SK-N-MC (cell line): ENCODE measurements around the gene SLC2A8.

Experiments
- EZH2 ChIP-seq: fragments of 200-600 bp; sonication (generic); IDR thresholded peaks from one replicate; pipeline ENCODE4 v1.6.1; 2017; ENCODE audit warnings: antibody characterized with exemption
- POLR2AphosphoS5 ChIP-seq: IDR thresholded peaks from 2 replicates; pipeline ENCODE4 v1.6.1; 2012; ENCODE audit warnings: mild to moderate bottlenecking, low read depth, low read length, borderline replicate concordance

DNA sequence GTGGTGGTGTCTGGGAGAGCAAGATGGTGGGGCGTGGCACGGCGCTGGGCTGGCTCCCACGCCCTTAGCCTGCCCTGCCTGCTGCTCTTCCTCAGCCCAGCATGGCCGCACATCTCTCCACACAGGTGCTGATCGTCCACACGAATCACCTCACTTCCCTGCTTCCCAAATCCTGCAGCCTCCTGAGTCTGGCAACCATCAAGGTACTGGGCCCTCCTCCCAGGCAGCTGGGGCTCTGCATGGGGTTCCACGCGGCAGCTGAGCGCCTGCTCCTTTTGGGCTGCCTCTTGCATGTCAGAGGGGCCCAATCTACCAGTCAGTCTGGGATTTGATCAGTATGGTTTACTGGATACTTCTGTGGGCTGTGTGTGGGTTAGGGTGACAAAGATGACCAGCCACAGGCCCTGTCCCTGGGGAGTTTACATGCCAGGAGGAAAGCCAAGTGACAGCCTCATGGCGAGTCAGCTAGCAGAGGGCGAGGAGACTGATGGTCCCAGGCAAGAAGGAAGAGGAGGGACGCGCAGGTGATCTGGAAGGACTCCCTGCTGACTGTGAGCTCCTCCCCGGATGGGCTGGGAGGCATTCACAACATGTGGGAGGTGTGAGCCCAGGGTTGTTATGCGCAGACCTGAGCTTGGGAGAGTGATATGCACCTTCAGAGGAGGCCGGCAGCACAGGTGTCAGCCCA, 60.4 kb downstream of the SLC2A8 start:
- TF ChIP-seq EZH2 (no peak), POLR2AphosphoS5 (no peak)
